HEK293 (cell line): ENCODE measurements around the gene SCYGR1.

ENCODE experiments used
- CTCF ChIP-seq: fragments of 450-650 bp; formaldehyde crosslinking; IDR thresholded peaks from 2 replicates; pipeline ENCODE4 v1.5.1; 2016; ENCODE audit warnings: missing biosample characterization, missing genetic modification characterization
- SCRT1 ChIP-seq: fragments of 450-650 bp; formaldehyde crosslinking; IDR thresholded peaks from 2 replicates; pipeline ENCODE4 v1.5.1; 2016; ENCODE audit warnings: missing biosample characterization, missing genetic modification characterization, borderline replicate concordance
- SETDB1 ChIP-seq: IDR thresholded peaks from one replicate; pipeline ENCODE4 v1.6.1; 2017; ENCODE audit warnings: mild to moderate bottlenecking, low read length, moderate library complexity, mixed read lengths; ENCODE audit not compliant: insufficient read length
- SP2 ChIP-seq: fragments of 450-650 bp; formaldehyde crosslinking; IDR thresholded peaks from 2 replicates; pipeline ENCODE4 v1.5.1; 2016; ENCODE audit warnings: missing biosample characterization, missing genetic modification characterization
- ZBTB11 ChIP-seq: fragments of 450-650 bp; formaldehyde crosslinking; conservative IDR thresholded peaks from 2 replicates; pipeline ENCODE4 v1.5.1; 2016; ENCODE audit warnings: low read depth, missing biosample characterization, missing genetic modification characterization
- ZNF175 ChIP-seq: fragments of 450-650 bp; formaldehyde crosslinking; IDR thresholded peaks from 2 replicates; pipeline ENCODE4 v1.5.1; 2016; ENCODE audit warnings: missing biosample characterization, missing genetic modification characterization
- ZNF549 ChIP-seq: fragments of 450-650 bp; IDR thresholded peaks from 2 replicates; pipeline ENCODE4 v1.5.1; 2018; ENCODE audit warnings: missing biosample characterization, missing genetic modification characterization, mild to moderate bottlenecking, inconsistent platforms, moderate library complexity
- ZNF660 ChIP-seq: fragments of 450-650 bp; IDR thresholded peaks from 2 replicates; pipeline ENCODE4 v1.5.1; 2018; ENCODE audit warnings: missing biosample characterization, mild to moderate bottlenecking, missing genetic modification characterization

GRCh38 chr2:227370791-227371312 is 16.9 kb downstream of the SCYGR1 start:
- TF ChIP-seq ZNF549 (tag by site-specific recombination) (no peak), ZNF660 (tag by site-specific recombination) (no peak), SP2 (tag by site-specific recombination) (no peak), SCRT1 (tag by site-specific recombination) (no peak), SETDB1 (no peak), CTCF (no peak), ZBTB11 (tag by site-specific recombination) (no peak), ZNF175 (no peak)
